Activated naive CD4-positive, alpha-beta T cell treated with anti-CD3 and anti-CD28 coated beads for 36 hours (primary cell): ENCODE measurements around the gene CUX1. TPM values are rescaled to one million over a fixed set of nuclear protein-coding genes. Genes with fewer than 3 reads are reported as not detected.

ENCODE experiments used
- CTCF ChIA-PET: fragments of 350-600 bp; sonication (Branson Sonifier 250); formaldehyde crosslinking; loops from one replicate; lab custom pipeline; 2021; ENCODE audit warnings: antibody characterized with exemption; lab: Charles Lee
- DNase-seq: peaks from one replicate; pipeline ENCODE4 v3.0.0-alpha.2; 2020
- H3K27ac Mint-ChIP-seq: one replicate; pipeline ENCODE4 v1.8.0; 2021; ENCODE audit warnings: mild to moderate bottlenecking, mixed read lengths
- H3K27me3 Mint-ChIP-seq: one replicate; pipeline ENCODE4 v1.8.0; 2021; ENCODE audit warnings: low read depth, mixed read lengths
- H3K36me3 Mint-ChIP-seq: one replicate; pipeline ENCODE4 v1.8.0; 2021; ENCODE audit warnings: low read depth, mixed read lengths
- H3K4me1 Mint-ChIP-seq: one replicate; pipeline ENCODE4 v1.8.0; 2021; ENCODE audit warnings: low read depth, mixed read lengths
- H3K4me3 Mint-ChIP-seq: one replicate; pipeline ENCODE4 v1.8.0; 2021; ENCODE audit warnings: mild to moderate bottlenecking, moderate library complexity, mixed read lengths
- H3K9me3 Mint-ChIP-seq: one replicate; pipeline ENCODE4 v1.8.0; 2021; ENCODE audit warnings: mixed read lengths
- intact Hi-C: fragments of 100-400 bp; cut with micrococcal nuclease; formaldehyde crosslinking; loops from one replicate; pipeline ENCODE4 v1.15.1; 2023
- total RNA-seq, 2 experiments: library from RNA; stranded (reverse); gene quantifications; one replicate each; pipeline ENCODE4 v1.2.3, GENCODE V29; 2021

Gene CUX1
- total RNA-seq, 2 experiments from 2014 or later, result 22.2 to 25.5 TPM

- Mint-ChIP-seq H3K4me1 (peaks cover 2% of the 10 kb centered on the region), H3K27me3 (no peaks in the 10 kb centered on the region), H3K4me3 (no peak overlapping the region), H3K9me3 (no peaks in the 10 kb centered on the region), H3K36me3 (peaks cover 1% of the 10 kb centered on the region), H3K27ac (no peak overlapping the region)
- intact Hi-C loops, result no loop called here
- DNase-seq, result no peak
- CTCF ChIA-PET, result no interaction called here
Measured at GRCh38 chr7:102146122-102146521, 328.7 kb downstream of the CUX1 start.

GRCh38 chr7:102147008-102147407, 329.6 kb downstream of the CUX1 start:
- Mint-ChIP-seq H3K4me3 (no peak overlapping the region), H3K27ac (no peak overlapping the region), H3K36me3 (peaks cover 4% of the 10 kb centered on the region), H3K27me3 (no peaks in the 10 kb centered on the region), H3K4me1 (no peaks in the 10 kb centered on the region), H3K9me3 (no peaks in the 10 kb centered on the region)
- intact Hi-C loops, result no loop called here
- CTCF ChIA-PET, result no interaction called here
- DNase-seq, result no peak

GRCh38 chr7:102148799-102149198, 331.4 kb downstream of the CUX1 start:
- H3K36me3 Mint-ChIP-seq, result peaks cover 7% of the 10 kb centered on the region
- intact Hi-C loops, result no loop called here
- H3K4me3 Mint-ChIP-seq, result no peak overlapping the region
- CTCF ChIA-PET, result interaction anchor here (0.7 kb wide), 1 partner anchor 1020 kb away, joined by 4 read pairs; no protein-coding TSS in a partner anchor
- H3K27ac Mint-ChIP-seq, result no peak overlapping the region
- no peak for DNase-seq
- no peaks in the 10 kb centered on the region for H3K27me3 Mint-ChIP-seq
- no peaks in the 10 kb centered on the region for H3K9me3 Mint-ChIP-seq
- no peaks in the 10 kb centered on the region for H3K4me1 Mint-ChIP-seq

GRCh38 chr7:102149416-102149815, 332.0 kb downstream of the CUX1 start:
- no peaks in the 10 kb centered on the region for H3K4me1 Mint-ChIP-seq
- no peak overlapping the region for H3K4me3 Mint-ChIP-seq
- peaks cover 6% of the 10 kb centered on the region for H3K36me3 Mint-ChIP-seq
- intact Hi-C loops, result no loop called here
- no peaks in the 10 kb centered on the region for H3K9me3 Mint-ChIP-seq
- H3K27ac Mint-ChIP-seq, result no peak overlapping the region
- CTCF ChIA-PET, result interaction anchor here (1.2 kb wide), 1 partner anchor 11 kb away, joined by 5 read pairs; no protein-coding TSS in a partner anchor
- H3K27me3 Mint-ChIP-seq, result no peaks in the 10 kb centered on the region
- no peak for DNase-seq

- Mint-ChIP-seq H3K9me3 (no peaks in the 10 kb centered on the region), H3K4me1 (no peaks in the 10 kb centered on the region), H3K4me3 (no peak overlapping the region), H3K27ac (no peak overlapping the region), H3K27me3 (no peaks in the 10 kb centered on the region), H3K36me3 (peaks cover 6% of the 10 kb centered on the region)
- intact Hi-C loops, result no loop called here
- DNase-seq, result no peak
- CTCF ChIA-PET, result interaction anchor here (1.0 to 1.2 kb wide), 2 partner anchors 9 to 12 kb away, joined by 3 to 5 read pairs; no protein-coding TSS in a partner anchor
Measured at GRCh38 chr7:102150266-102150665, 332.8 kb downstream of the CUX1 start.

GRCh38 chr7:102152672-102153598, 335.5 kb downstream of the CUX1 start:
- H3K9me3 Mint-ChIP-seq, result no peaks in the 10 kb centered on the region
- no peak overlapping the region for H3K4me3 Mint-ChIP-seq
- intact Hi-C loops, result no loop called here

GRCh38 chr7:102153599-102153946, 336.1 kb downstream of the CUX1 start:
- H3K27ac Mint-ChIP-seq, result no peak overlapping the region
- CTCF ChIA-PET, result no interaction called here

More at GRCh38 chr7:102152672-102153598, 335.5 kb downstream of the CUX1 start:
- no peaks in the 10 kb centered on the region for H3K4me1 Mint-ChIP-seq
- no peak overlapping the region for H3K27ac Mint-ChIP-seq
- no peaks in the 10 kb centered on the region for H3K27me3 Mint-ChIP-seq
- H3K36me3 Mint-ChIP-seq, result peaks cover 6% of the 10 kb centered on the region
- CTCF ChIA-PET, result no interaction called here
- no peak for DNase-seq

GRCh38 chr7:102154425-102154824, 337.0 kb downstream of the CUX1 start:
- no peak for DNase-seq
- Mint-ChIP-seq H3K27me3 (no peaks in the 10 kb centered on the region), H3K9me3 (no peaks in the 10 kb centered on the region), H3K27ac (no peak overlapping the region), H3K36me3 (peaks cover 6% of the 10 kb centered on the region), H3K4me3 (no peak overlapping the region), H3K4me1 (no peaks in the 10 kb centered on the region)
- CTCF ChIA-PET, result interaction anchor here (0.6 to 0.7 kb wide), 2 partner anchors 611 to 959 kb away, joined by 3 read pairs; no protein-coding TSS in a partner anchor
- intact Hi-C loops, result no loop called here

More at GRCh38 chr7:102153599-102153946, 336.1 kb downstream of the CUX1 start:
- Mint-ChIP-seq H3K4me3 (no peak overlapping the region), H3K27me3 (no peaks in the 10 kb centered on the region), H3K36me3 (peaks cover 6% of the 10 kb centered on the region), H3K9me3 (no peaks in the 10 kb centered on the region), H3K4me1 (no peaks in the 10 kb centered on the region)
- intact Hi-C loops, result no loop called here
- no peak for DNase-seq

GRCh38 chr7:102155821-102156441, 338.5 kb downstream of the CUX1 start:
- intact Hi-C loops, result no loop called here
- Mint-ChIP-seq H3K4me1 (no peaks in the 10 kb centered on the region), H3K27ac (no peak overlapping the region), H3K9me3 (no peaks in the 10 kb centered on the region), H3K4me3 (no peak overlapping the region), H3K36me3 (peaks cover 6% of the 10 kb centered on the region), H3K27me3 (no peaks in the 10 kb centered on the region)
- CTCF ChIA-PET, result no interaction called here
- no peak for DNase-seq

GRCh38 chr7:102156867-102157266, 339.4 kb downstream of the CUX1 start:
- no peak overlapping the region for H3K27ac Mint-ChIP-seq
- no peaks in the 10 kb centered on the region for H3K9me3 Mint-ChIP-seq
- no peak overlapping the region for H3K4me3 Mint-ChIP-seq
- no peak for DNase-seq
- H3K4me1 Mint-ChIP-seq, result no peaks in the 10 kb centered on the region
- peaks cover 3% of the 10 kb centered on the region for H3K36me3 Mint-ChIP-seq
- no peaks in the 10 kb centered on the region for H3K27me3 Mint-ChIP-seq
- intact Hi-C loops, result no loop called here
- CTCF ChIA-PET, result no interaction called here

GRCh38 chr7:102165136-102165535, 347.7 kb downstream of the CUX1 start:
- intact Hi-C loops, result no loop called here
- H3K27ac Mint-ChIP-seq, result no peak overlapping the region
- no peak for DNase-seq
- H3K4me3 Mint-ChIP-seq, result no peak overlapping the region
- no peaks in the 10 kb centered on the region for H3K4me1 Mint-ChIP-seq
- H3K27me3 Mint-ChIP-seq, result no peaks in the 10 kb centered on the region
- peaks cover 5% of the 10 kb centered on the region for H3K36me3 Mint-ChIP-seq
- no peaks in the 10 kb centered on the region for H3K9me3 Mint-ChIP-seq
- CTCF ChIA-PET, result interaction anchor here (0.5 kb wide), 1 partner anchor 63 kb away, joined by 4 read pairs; no protein-coding TSS in a partner anchor

- H3K9me3 Mint-ChIP-seq, result no peaks in the 10 kb centered on the region
- CTCF ChIA-PET, result no interaction called here
Measured at GRCh38 chr7:102167254-102167653, 349.8 kb downstream of the CUX1 start.

More at GRCh38 chr7:102167254-102167653, 349.8 kb downstream of the CUX1 start:
- no peak overlapping the region for H3K27ac Mint-ChIP-seq
- peaks cover 5% of the 10 kb centered on the region for H3K36me3 Mint-ChIP-seq
- intact Hi-C loops, result no loop called here
- no peak overlapping the region for H3K4me3 Mint-ChIP-seq
- no peak for DNase-seq
- H3K4me1 Mint-ChIP-seq, result no peaks in the 10 kb centered on the region
- H3K27me3 Mint-ChIP-seq, result no peaks in the 10 kb centered on the region
